H1 (cell line): ENCODE measurements around the gene ARID2. TPM values are rescaled to one million over a fixed set of nuclear protein-coding genes. Genes with fewer than 3 reads are reported as not detected.

Experiments
- CBX8 ChIP-seq: fragments of 300-800, 300-1000 bp; sonication (generic); IDR thresholded peaks from 2 replicates; pipeline ENCODE4 v1.7.1; 2016; ENCODE audit warnings: low read depth, low read length, borderline replicate concordance
- CHD1 ChIP-seq: IDR thresholded peaks from 2 replicates; pipeline ENCODE4 v1.6.1; 2012; ENCODE audit warnings: low read depth, low read length, improper control_type of control experiment
- CREB1 ChIP-seq: IDR thresholded peaks from 2 replicates; pipeline ENCODE4 v1.6.1; 2012; ENCODE audit warnings: inconsistent platforms
- EGR1 ChIP-seq: IDR thresholded peaks from 2 replicates; pipeline ENCODE4 v1.6.1; 2011; ENCODE audit warnings: low read depth, low read length, borderline replicate concordance
- EP300 ChIP-seq, 2 experiments: IDR thresholded peaks; 1 replicate in 1 of 2; 2 replicates in 1 of 2; pipeline ENCODE4 v1.6.1; 2011 to 2012; ENCODE audit warnings: low read depth in 2 of 2, low read length in 2 of 2, mild to moderate bottlenecking in 2 of 2, borderline replicate concordance in 1 of 2, inconsistent platforms in 1 of 2, moderate library complexity in 1 of 2
- FOSL1 ChIP-seq: IDR thresholded peaks from 2 replicates; pipeline ENCODE4 v1.6.1; 2011; ENCODE audit warnings: mild to moderate bottlenecking, low read depth, low read length, moderate library complexity; ENCODE audit not compliant: insufficient read depth
- GABPA ChIP-seq: IDR thresholded peaks from 2 replicates; pipeline ENCODE4 v1.6.1; 2011; ENCODE audit warnings: mild to moderate bottlenecking, low read length, moderate library complexity, borderline replicate concordance; ENCODE audit not compliant: insufficient read depth
- JUND ChIP-seq: IDR thresholded peaks from 2 replicates; pipeline ENCODE4 v1.6.1; 2011; ENCODE audit warnings: mild to moderate bottlenecking, improper control_type of control experiment, low read length
- KDM4A ChIP-seq: IDR thresholded peaks from one replicate; pipeline ENCODE4 v1.7.1; 2012; ENCODE audit warnings: low read depth, mild to moderate bottlenecking, moderate library complexity, low read length, inconsistent platforms; ENCODE audit not compliant: severe bottlenecking
- NANOG ChIP-seq: IDR thresholded peaks from 2 replicates; pipeline ENCODE4 v1.6.1; 2011; ENCODE audit warnings: low read length, low read depth, mild to moderate bottlenecking, inconsistent platforms; ENCODE audit not compliant: insufficient read depth, poor library complexity, severe bottlenecking
- POLR2A ChIP-seq, 2 experiments: IDR thresholded peaks; 1 replicate in 1 of 2; 2 replicates in 1 of 2; pipeline ENCODE4 v1.6.1; 2011; ENCODE audit warnings: low read depth in 2 of 2, low read length in 2 of 2, mild to moderate bottlenecking in 2 of 2; ENCODE audit errors: control extremely low read depth in 1 of 2
- RNF2 ChIP-seq: fragments of 200-900, 300-1000 bp; sonication (generic); IDR thresholded peaks from 2 replicates; pipeline ENCODE4 v1.7.1; 2016; ENCODE audit warnings: borderline replicate concordance, low read depth, mild to moderate bottlenecking, antibody characterized with exemption, low read length; ENCODE audit not compliant: poor library complexity, severe bottlenecking; ENCODE audit errors: missing control alignments
- RXRA ChIP-seq: IDR thresholded peaks from 2 replicates; pipeline ENCODE4 v1.6.1; 2011; ENCODE audit warnings: low read depth, mild to moderate bottlenecking, low read length, moderate library complexity; ENCODE audit not compliant: insufficient read depth
- SAP30 ChIP-seq: fragments of 300-600 bp; sonication (generic); IDR thresholded peaks from 2 replicates; pipeline ENCODE4 v1.7.1; 2012; ENCODE audit warnings: low read length, moderate library complexity, mild to moderate bottlenecking, inconsistent platforms; ENCODE audit not compliant: insufficient read depth, insufficient replicate concordance
- SP4 ChIP-seq: IDR thresholded peaks from 2 replicates; pipeline ENCODE4 v1.6.1; 2012; ENCODE audit warnings: low read length, inconsistent platforms
- SUZ12 ChIP-seq: fragments of 200-600 bp; sonication (generic); IDR thresholded peaks from 2 replicates; pipeline ENCODE4 v1.6.1; 2012; ENCODE audit warnings: mild to moderate bottlenecking, inconsistent platforms, low read length, moderate library complexity, mixed read lengths
- TAF1 ChIP-seq: IDR thresholded peaks from 2 replicates; pipeline ENCODE4 v1.6.1; 2011; ENCODE audit warnings: mild to moderate bottlenecking, low read depth, low read length
- polyA plus RNA-seq, 7 experiments: library from polyadenylated mRNA; depleted of rRNA in 3 of 7; stranded (reverse) in 5 of 7; unstranded in 2 of 7; fragments of >200 nt in 5 of 7; fragments of 200-250 nt in 2 of 7; gene quantifications; 1 replicate in 5 of 7; 2 replicates in 1 of 7; 4 replicates in 1 of 7; pipeline versions ENCODE4 v1.2.1 to v1.2.3, GENCODE V29; 2011 to 2013; ENCODE audit warnings: missing spikeins in 2 of 7, mixed read lengths in 2 of 7
- total RNA-seq: library from RNA; stranded (reverse); fragmentation: NEBNext Ultra II Directional; extraction: Animal tissue kit (Norgen Biotek cat#: 25700); gene quantifications from 2 replicates; pipeline ENCODE4 v1.2.1, GENCODE V29; 2021
- TF ChIP-seq, protein P1 (sequence below): IDR thresholded peaks from 2 replicates; pipeline ENCODE4 v1.6.1; 2011; ENCODE audit warnings: low read length, improper control_type of control experiment

The ARID2 gene
- total and polyA plus RNA-seq, 2 of the 8 experiments (the other 6 are each of a cell fraction or from before 2014, with no cell fraction given): 32.0 to 45.2 TPM

DNA sequence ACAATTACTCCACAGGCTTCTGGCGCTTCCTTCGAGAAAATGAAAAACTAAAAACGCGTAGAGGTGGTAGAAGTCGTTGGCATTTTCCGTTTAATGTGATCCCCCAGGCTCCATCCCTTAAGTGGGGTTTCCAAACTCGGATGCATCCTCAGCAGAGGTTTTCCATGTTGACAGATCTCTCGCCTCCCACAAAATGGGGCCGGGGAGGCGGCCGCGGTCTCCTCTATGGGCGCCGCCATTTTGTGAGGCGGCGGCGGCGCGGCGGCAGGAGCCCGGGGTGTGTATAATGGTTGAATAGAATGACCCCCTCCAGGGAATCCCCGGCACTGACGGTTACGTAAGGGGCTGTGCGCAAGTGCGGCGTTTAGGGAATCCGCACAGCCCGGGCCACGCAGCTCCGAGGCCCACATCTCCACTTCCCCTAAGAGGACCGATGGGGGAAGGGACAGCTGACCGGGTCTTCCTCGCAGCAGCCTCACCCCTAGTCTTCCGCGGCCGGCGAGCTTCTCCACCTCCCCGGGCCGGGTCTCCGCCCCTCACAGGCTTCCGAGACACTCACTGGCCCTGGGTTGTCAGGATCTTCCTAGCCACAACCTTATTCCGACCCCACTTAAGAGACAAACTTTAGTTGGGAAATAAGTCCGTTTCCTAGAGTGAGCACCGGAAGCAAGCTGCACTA lies 2.1 kb upstream of the ARID2 start (continued):
- no peak for TF ChIP-seq KDM4A
- TF ChIP-seq SUZ12: peak; percentile 48; the same call in 1 of the 2 replicates
- 0 out of 2 replicates have a peak, but pooled peaks have one; percentile 66 for TF ChIP-seq RXRA
- peak; percentile 95 for TF ChIP-seq TAF1
- TF ChIP-seq, protein P1, sequence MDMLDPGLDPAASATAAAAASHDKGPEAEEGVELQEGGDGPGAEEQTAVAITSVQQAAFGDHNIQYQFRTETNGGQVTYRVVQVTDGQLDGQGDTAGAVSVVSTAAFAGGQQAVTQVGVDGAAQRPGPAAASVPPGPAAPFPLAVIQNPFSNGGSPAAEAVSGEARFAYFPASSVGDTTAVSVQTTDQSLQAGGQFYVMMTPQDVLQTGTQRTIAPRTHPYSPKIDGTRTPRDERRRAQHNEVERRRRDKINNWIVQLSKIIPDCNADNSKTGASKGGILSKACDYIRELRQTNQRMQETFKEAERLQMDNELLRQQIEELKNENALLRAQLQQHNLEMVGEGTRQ: no peak
- TF ChIP-seq EP300 (IDR thresholded peaks at IDR 0.05; ENCODE audit: borderline replicate concordance in 1 of 2, low read depth in 2 of 2, low read length in 2 of 2): peak; percentile 27 to 92
- TF ChIP-seq GABPA: no peak
- no peak for TF ChIP-seq RNF2
- no peak for TF ChIP-seq SP4
- TF ChIP-seq JUND: no peak
- TF ChIP-seq CBX8: no peak
- TF ChIP-seq CHD1: no peak
- TF ChIP-seq EGR1: 0 out of 2 replicates have a peak, but pooled peaks have one; percentile 41
- TF ChIP-seq CREB1: peak; percentile 76
- no peak for TF ChIP-seq FOSL1
- peak; percentile 62 for TF ChIP-seq NANOG
- TF ChIP-seq POLR2A (IDR thresholded peaks at IDR 0.05; ENCODE audit: control extremely low read depth in 1 of 2, low read depth in 2 of 2, low read length in 2 of 2): peak; percentile 78 to 92
- peak; percentile 87 for TF ChIP-seq SAP30
